Spleen (tissue), 11 donors: ENCODE results near the gene GOLGA2. TPM values are rescaled to one million over a fixed set of nuclear protein-coding genes. Genes with fewer than 3 reads are reported as not detected.

Experiments
- DNase-seq: peaks from one replicate; pipeline ENCODE4 v3.0.0-alpha.2; 2020
- H3K27ac ChIP-seq, 8 donors: fragments of 200-600 bp; sonication (generic) in 7 of 8; 1 replicate in 4 of 8; 2 replicates in 4 of 8; pipeline versions ENCODE4 v1.5.0 to v1.8.0; 2016 to 2021; ENCODE audit warnings: inconsistent platforms in 4 of 8, mild to moderate bottlenecking in 4 of 8, moderate library complexity in 1 of 8
- H3K27me3 ChIP-seq, 7 donors: fragments of 200-600 bp; sonication (generic) in 6 of 7; replicated peaks in 1 of 7; 1 replicate in 4 of 7; 2 replicates in 3 of 7; pipeline versions ENCODE4 v1.5.0 to v1.8.0; 2016 to 2021; ENCODE audit warnings: inconsistent platforms in 3 of 7, mild to moderate bottlenecking in 1 of 7
- H3K36me3 ChIP-seq, 6 donors: fragments of 200-600 bp; sonication (generic) in 5 of 6; 1 replicate in 4 of 6; 2 replicates in 2 of 6; pipeline versions ENCODE4 v1.5.0 to v1.8.0; 2016 to 2021; ENCODE audit warnings: inconsistent platforms in 2 of 6
- H3K4me1 ChIP-seq, 6 donors: fragments of 200-600 bp; sonication (generic) in 5 of 6; 1 replicate in 3 of 6; 2 replicates in 3 of 6; pipeline versions ENCODE4 v1.5.0 to v1.8.0; 2016 to 2021; ENCODE audit warnings: inconsistent platforms in 3 of 6
- H3K4me3 ChIP-seq, 8 donors: fragments of 200-600 bp; sonication (generic) in 7 of 8; 1 replicate in 4 of 8; 2 replicates in 4 of 8; pipeline versions ENCODE4 v1.5.0 to v1.8.0; 2016 to 2021; ENCODE audit warnings: inconsistent platforms in 4 of 8, mild to moderate bottlenecking in 4 of 8, moderate library complexity in 2 of 8
- H3K9me3 ChIP-seq, 8 donors: fragments of 200-600 bp; sonication (generic) in 7 of 8; 1 replicate in 4 of 8; 2 replicates in 4 of 8; pipeline versions ENCODE4 v1.5.0 to v1.8.0; 2016 to 2021; ENCODE audit warnings: inconsistent platforms in 4 of 8
- POLR2A ChIP-seq, 3 donors: fragments of 450-650 bp; IDR thresholded peaks; one replicate each; pipeline ENCODE4 v1.5.1; 2017; ENCODE audit warnings: antibody characterized with exemption in 3 of 3, mild to moderate bottlenecking in 1 of 3
- POLR2AphosphoS5 ChIP-seq, 3 donors: sonication (generic); formaldehyde crosslinking; IDR thresholded peaks; one replicate each; pipeline ENCODE4 v1.5.1; 2017; ENCODE audit warnings: antibody characterized with exemption in 3 of 3
- WGBS, 5 donors: extraction: QIAGEN DNeasy Blood & Tissue Kit in 3 of 5; methylation state at CpG; one replicate each; pipeline versions ENCODE4 v1.1.5 to v1.1.7; 2013 to 2018; 5-methylcytosine and 5-hydroxymethylcytosine counted together
- intact Hi-C: fragments of 100-400 bp; cut with DNase I; formaldehyde crosslinking; loops from one replicate; pipeline ENCODE4 v1.15.0; 2023; ENCODE audit warnings: low total_unique reads
- polyA plus RNA-seq, 3 donors: library from polyadenylated mRNA; stranded (reverse); fragments of 200-250 nt; gene quantifications; one replicate each; pipeline ENCODE4 v1.2.1, GENCODE V29; 2013
- total RNA-seq, 7 donors: library from RNA; depleted of rRNA in 3 of 7; stranded (reverse); fragments of >200 nt in 3 of 7; fragmentation: NEBNext Ultra II Directional in 4 of 7; extraction: Animal tissue kit (Norgen Biotek cat#: 25700) in 4 of 7; gene quantifications; one replicate each; pipeline versions ENCODE4 v1.1.0 to v1.2.1, GENCODE V29; 2016 to 2021
- TF ChIP-seq, protein P1 (sequence below), 11 experiments: fragments of 200-600 bp in 7 of 11; fragments of 450-650 bp in 4 of 11; sonication (generic) in 4 of 11; IDR thresholded peaks in 8 of 11; conservative IDR thresholded peaks in 3 of 11; 1 replicate in 7 of 11; 2 replicates in 4 of 11; pipeline versions ENCODE4 v1.4.0 to v1.8.0; 2016 to 2021; ENCODE audit warnings: antibody characterized with exemption in 11 of 11, inconsistent platforms in 4 of 11, mild to moderate bottlenecking in 1 of 11
- donor health status: healthy with polysubstance abuse.
- donor health status: DM: no; HTN: no; CAD: no; lungs with moderate emphysema.
- donor health status: DM: no; HTN: no; CAD: no.
- donor health status: Bipolar disorder and iron deficiency.
- donor health status: healthy.
- donor health status: DM: no; HTN: no; CAD: no.
- donor health status: DM: yes; HTN: yes; CAD: no.

GOLGA2 gene
- total and polyA plus RNA-seq, 10 donors: 15.5 to 79.0 (median 59.5) TPM

DNA sequence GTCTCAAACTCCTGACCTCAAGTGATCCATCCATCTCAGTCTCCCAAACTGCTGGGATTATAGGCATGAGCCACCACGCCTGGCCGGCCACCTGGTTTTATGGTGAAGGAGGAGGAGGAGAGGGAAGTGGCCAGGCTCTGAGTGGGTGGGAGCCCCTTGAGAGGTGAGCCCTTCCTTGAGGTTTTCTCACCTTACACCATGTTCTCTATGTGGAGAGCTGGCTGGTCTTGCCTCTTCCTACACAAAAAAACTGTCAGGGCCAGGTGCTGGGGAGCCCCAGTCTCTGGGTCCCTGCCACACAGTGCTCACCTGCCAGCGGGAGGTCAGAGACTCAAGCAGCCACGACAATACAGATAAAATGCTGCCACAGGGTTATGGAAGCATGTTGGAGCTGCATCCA lies 18.3 kb upstream of the GOLGA2 start:
- H3K4me3 ChIP-seq: no peak overlapping the region
- H3K27ac ChIP-seq: no peak overlapping the region
- H3K9me3 ChIP-seq: no peaks in the 10 kb centered on the region
- H3K36me3 ChIP-seq: peaks cover 0 to 12% (median 0%) of the 10 kb centered on the region in 6 donors
- intact Hi-C loops: no loop called here
- H3K27me3 ChIP-seq: no peaks in the 10 kb centered on the region
- no peak for TF ChIP-seq POLR2AphosphoS5 (IDR thresholded peaks at IDR 0.05)
- TF ChIP-seq POLR2A (IDR thresholded peaks at IDR 0.05): no peak
- TF ChIP-seq, protein P1, sequence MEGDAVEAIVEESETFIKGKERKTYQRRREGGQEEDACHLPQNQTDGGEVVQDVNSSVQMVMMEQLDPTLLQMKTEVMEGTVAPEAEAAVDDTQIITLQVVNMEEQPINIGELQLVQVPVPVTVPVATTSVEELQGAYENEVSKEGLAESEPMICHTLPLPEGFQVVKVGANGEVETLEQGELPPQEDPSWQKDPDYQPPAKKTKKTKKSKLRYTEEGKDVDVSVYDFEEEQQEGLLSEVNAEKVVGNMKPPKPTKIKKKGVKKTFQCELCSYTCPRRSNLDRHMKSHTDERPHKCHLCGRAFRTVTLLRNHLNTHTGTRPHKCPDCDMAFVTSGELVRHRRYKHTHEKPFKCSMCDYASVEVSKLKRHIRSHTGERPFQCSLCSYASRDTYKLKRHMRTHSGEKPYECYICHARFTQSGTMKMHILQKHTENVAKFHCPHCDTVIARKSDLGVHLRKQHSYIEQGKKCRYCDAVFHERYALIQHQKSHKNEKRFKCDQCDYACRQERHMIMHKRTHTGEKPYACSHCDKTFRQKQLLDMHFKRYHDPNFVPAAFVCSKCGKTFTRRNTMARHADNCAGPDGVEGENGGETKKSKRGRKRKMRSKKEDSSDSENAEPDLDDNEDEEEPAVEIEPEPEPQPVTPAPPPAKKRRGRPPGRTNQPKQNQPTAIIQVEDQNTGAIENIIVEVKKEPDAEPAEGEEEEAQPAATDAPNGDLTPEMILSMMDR (IDR thresholded peaks at IDR 0.05 in 8 of 11, conservative IDR thresholded peaks at IDR 0.05 in 3 of 11): no peak
- no peak for DNase-seq
- WGBS, 5 donors: 79 to 86% (median 80%) methylated on average over 4 of the region's 4 CpGs
- H3K4me1 ChIP-seq: peaks cover 0 to 5% (median 1%) of the 10 kb centered on the region in 6 donors

GRCh38 chr9:128293091-128293490 lies 17.3 kb upstream of the GOLGA2 start:
- Histone ChIP-seq H3K36me3 (peaks cover 0 to 23% (median 6%) of the 10 kb centered on the region in 6 donors), H3K9me3 (no peaks in the 10 kb centered on the region), H3K4me3 (no peak overlapping the region), H3K27ac (no peak overlapping the region), H3K4me1 (peaks cover 0 to 9% (median 1%) of the 10 kb centered on the region in 6 donors), H3K27me3 (no peaks in the 10 kb centered on the region)
- intact Hi-C loops: no loop called here
- DNase-seq: no peak
- 75 to 82% (median 77%) methylated on average over 4 of the region's 4 CpGs for WGBS, 5 donors
- TF ChIP-seq POLR2A (IDR thresholded peaks at IDR 0.05) (no peak), POLR2AphosphoS5 (IDR thresholded peaks at IDR 0.05) (no peak)
- TF ChIP-seq, protein P1 (IDR thresholded peaks at IDR 0.05 in 8 of 11, conservative IDR thresholded peaks at IDR 0.05 in 3 of 11): no peak

DNA sequence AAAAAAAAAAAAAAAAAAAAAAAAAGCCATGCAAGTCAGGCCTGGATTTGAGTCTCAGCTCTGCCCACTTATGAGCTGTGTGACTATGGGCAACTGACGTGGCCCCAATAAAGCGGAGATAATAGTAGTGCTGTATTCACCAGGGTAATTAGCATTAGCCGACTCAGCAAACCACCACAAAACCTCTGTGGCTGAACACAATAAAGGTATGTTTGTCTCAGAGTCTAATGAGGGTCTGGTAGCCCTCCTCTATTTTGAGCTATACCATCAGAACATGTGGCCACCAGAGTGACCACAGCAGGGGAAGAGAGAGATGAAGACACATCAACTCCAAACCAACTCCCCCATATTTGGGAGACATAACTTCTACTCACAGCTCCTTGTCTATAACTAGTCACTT lies 16.2 kb upstream of the GOLGA2 start:
- DNase-seq: no peak
- intact Hi-C loops: no loop called here
- no peak for TF ChIP-seq POLR2A (IDR thresholded peaks at IDR 0.05)
- TF ChIP-seq, protein P1 (IDR thresholded peaks at IDR 0.05 in 8 of 11, conservative IDR thresholded peaks at IDR 0.05 in 3 of 11): no peak
- TF ChIP-seq POLR2AphosphoS5 (IDR thresholded peaks at IDR 0.05): no peak
- Histone ChIP-seq H3K4me1 (peaks cover 0 to 9% (median 1%) of the 10 kb centered on the region in 6 donors), H3K4me3 (no peak overlapping the region), H3K9me3 (no peaks in the 10 kb centered on the region), H3K36me3 (peaks cover 0 to 32% (median 9%) of the 10 kb centered on the region in 6 donors), H3K27me3 (no peaks in the 10 kb centered on the region), H3K27ac (no peak overlapping the region)
- 81 to 96% (median 90%) methylated on average over 3 of the region's 3 CpGs for WGBS, 5 donors

DNA sequence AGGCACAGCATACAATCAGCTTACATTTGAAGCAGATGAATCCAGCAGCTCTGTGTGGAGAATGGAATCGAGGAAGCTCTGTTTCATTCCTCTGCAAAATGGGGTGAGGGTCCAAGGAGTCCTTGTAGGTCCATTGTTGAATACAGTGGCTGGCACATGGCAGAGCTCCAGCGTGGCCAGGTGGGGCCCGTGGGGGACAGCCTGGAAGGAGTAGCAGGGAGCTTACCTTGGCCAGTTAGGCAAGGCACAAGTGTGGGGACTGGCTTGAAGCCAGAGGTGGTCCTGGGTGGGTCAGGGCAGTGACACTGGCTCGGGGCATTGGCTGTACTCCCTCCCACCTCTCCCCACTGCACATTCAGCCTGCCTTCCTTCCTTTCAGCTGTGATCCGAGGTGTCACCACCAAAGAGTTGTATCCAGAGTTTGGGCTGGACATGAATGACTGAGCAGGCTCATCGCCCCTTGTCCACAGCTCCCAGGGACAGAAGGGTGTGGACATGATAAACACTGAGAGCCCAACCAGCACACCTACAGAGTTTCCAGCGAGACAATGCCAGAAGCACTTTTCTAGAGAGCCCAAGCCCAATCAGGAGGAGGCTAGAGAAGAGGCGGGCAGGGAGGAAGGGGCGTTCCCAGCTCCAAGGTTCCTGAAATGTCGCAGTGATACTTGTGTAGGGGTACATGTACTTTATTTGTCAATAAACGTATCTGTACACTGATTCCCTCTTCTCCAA lies 12.6 kb upstream of the GOLGA2 start:
- H3K27ac ChIP-seq: peak overlapping the region in 1 of 8 donors; percentile 9
- no peak overlapping the region for H3K4me3 ChIP-seq
- H3K4me1 ChIP-seq: peaks cover 0 to 4% (median 0%) of the 10 kb centered on the region in 6 donors
- intact Hi-C loops: no loop called here
- H3K36me3 ChIP-seq: peaks cover 0 to 56% (median 24%) of the 10 kb centered on the region in 6 donors
- no peak for DNase-seq
- no peaks in the 10 kb centered on the region for H3K9me3 ChIP-seq
- TF ChIP-seq POLR2A (IDR thresholded peaks at IDR 0.05): no peak
- TF ChIP-seq, protein P1 (IDR thresholded peaks at IDR 0.05 in 8 of 11, conservative IDR thresholded peaks at IDR 0.05 in 3 of 11): no peak
- TF ChIP-seq POLR2AphosphoS5 (IDR thresholded peaks at IDR 0.05): no peak
- WGBS, 5 donors: 78 to 95% (median 83%) methylated on average over 9 to 11 of the region's 11 CpGs
- no peaks in the 10 kb centered on the region for H3K27me3 ChIP-seq
